Mesendoderm (in vitro differentiated cells): ENCODE measurements around the gene TEX264.

ENCODE experiments used
- DNase-seq: peaks from one replicate; pipeline ENCODE4 v3.0.0; 2013
- H2AK5ac ChIP-seq: 2 replicates; pipeline ENCODE4 v1.6.1; 2013; ENCODE audit warnings: low read length, inconsistent platforms
- H2BK120ac ChIP-seq: 2 replicates; pipeline ENCODE4 v1.6.1; 2013; ENCODE audit warnings: low read depth, mild to moderate bottlenecking, low read length, moderate library complexity, mixed read lengths
- H2BK15ac ChIP-seq: replicated peaks from 2 replicates; pipeline ENCODE4 v1.6.1; 2013; ENCODE audit warnings: low read depth, mild to moderate bottlenecking, moderate library complexity
- H2BK5ac ChIP-seq: 2 replicates; pipeline ENCODE4 v1.6.1; 2013; ENCODE audit warnings: low read length, inconsistent platforms
- H3K18ac ChIP-seq: 2 replicates; pipeline ENCODE4 v1.6.1; 2013; ENCODE audit warnings: mild to moderate bottlenecking, low read length, mixed read lengths
- H3K23ac ChIP-seq: one replicate; pipeline ENCODE4 v1.6.1; 2013; ENCODE audit warnings: low read length
- H3K27ac ChIP-seq: 2 replicates; pipeline ENCODE4 v1.5.1; 2013; ENCODE audit warnings: low read depth, mild to moderate bottlenecking, inconsistent platforms, low read length, moderate library complexity
- H3K27me3 ChIP-seq: 2 replicates; pipeline ENCODE4 v1.6.1; 2013; ENCODE audit warnings: low read length, control low read depth, mild to moderate bottlenecking, inconsistent platforms; ENCODE audit not compliant: insufficient read depth, poor library complexity
- H3K36me3 ChIP-seq: 2 replicates; pipeline ENCODE4 v1.6.1; 2013; ENCODE audit warnings: low read length, inconsistent platforms; ENCODE audit not compliant: control insufficient read depth, insufficient read depth
- H3K4ac ChIP-seq: one replicate; pipeline ENCODE4 v1.6.1; 2013; ENCODE audit warnings: low read depth, mild to moderate bottlenecking, low read length, moderate library complexity
- H3K4me1 ChIP-seq: 2 replicates; pipeline ENCODE4 v1.6.1; 2013; ENCODE audit warnings: low read depth, low read length, inconsistent platforms; ENCODE audit not compliant: control insufficient read depth
- H3K4me2 ChIP-seq: 2 replicates; pipeline ENCODE4 v1.6.1; 2013; ENCODE audit warnings: low read length
- H3K4me3 ChIP-seq: 2 replicates; pipeline ENCODE4 v1.5.1; 2013; ENCODE audit warnings: mild to moderate bottlenecking, low read length
- H3K56ac ChIP-seq: one replicate; pipeline ENCODE4 v1.6.1; 2013; ENCODE audit warnings: low read length
- H3K79me1 ChIP-seq: 2 replicates; pipeline ENCODE4 v1.6.1; 2013; ENCODE audit warnings: low read length, inconsistent platforms
- H3K79me2 ChIP-seq: 2 replicates; pipeline ENCODE4 v1.6.1; 2013; ENCODE audit warnings: mild to moderate bottlenecking, low read length; ENCODE audit not compliant: control insufficient read depth, insufficient read depth
- H3K9ac ChIP-seq: 2 replicates; pipeline ENCODE4 v1.6.1; 2013; ENCODE audit warnings: low read length, inconsistent platforms
- H4K5ac ChIP-seq: one replicate; pipeline ENCODE4 v1.6.1; 2013; ENCODE audit warnings: low read length
- H4K8ac ChIP-seq: one replicate; pipeline ENCODE4 v1.6.1; 2013; ENCODE audit warnings: low read depth, mild to moderate bottlenecking, control low read depth, low read length, moderate library complexity
- WGBS: extraction: QIAGEN DNeasy Blood & Tissue Kit; methylation state at CpG from one replicate; pipeline ENCODE4 v1.1.7; 2013; ENCODE audit warnings: low lambda C conversion rate, missing lambda C conversion rate; ENCODE audit not compliant: insufficient coverage; ENCODE audit errors: extremely low coverage; 5-methylcytosine and 5-hydroxymethylcytosine counted together

Gene TEX264

GRCh38 chr3:51659942-51660341 is 11.1 kb upstream of the TEX264 start:
- no peak overlapping the region for H3K4me2 ChIP-seq
- no peak overlapping the region for H4K5ac ChIP-seq
- H3K4me3 ChIP-seq, result no peak overlapping the region
- H3K36me3 ChIP-seq, result peaks cover 6% of the 10 kb centered on the region
- no peak for DNase-seq
- no peak overlapping the region for H3K56ac ChIP-seq
- no peak overlapping the region for H2BK15ac ChIP-seq
- no peaks in the 10 kb centered on the region for H3K79me1 ChIP-seq
- H3K79me2 ChIP-seq, result no peaks in the 10 kb centered on the region
- H3K18ac ChIP-seq, result no peak overlapping the region
- H4K8ac ChIP-seq, result no peak overlapping the region
- no peak overlapping the region for H2BK120ac ChIP-seq
- no peaks in the 10 kb centered on the region for H3K4me1 ChIP-seq
- no peak overlapping the region for H3K27ac ChIP-seq
- H2BK5ac ChIP-seq, result no peak overlapping the region
- H3K23ac ChIP-seq, result no peak overlapping the region
- H3K27me3 ChIP-seq, result no peaks in the 10 kb centered on the region
- no peak overlapping the region for H3K4ac ChIP-seq
- no peak overlapping the region for H3K9ac ChIP-seq
- WGBS, result no CpG with 5 or more reads among the region's 9 CpGs
- no peak overlapping the region for H2AK5ac ChIP-seq

DNA sequence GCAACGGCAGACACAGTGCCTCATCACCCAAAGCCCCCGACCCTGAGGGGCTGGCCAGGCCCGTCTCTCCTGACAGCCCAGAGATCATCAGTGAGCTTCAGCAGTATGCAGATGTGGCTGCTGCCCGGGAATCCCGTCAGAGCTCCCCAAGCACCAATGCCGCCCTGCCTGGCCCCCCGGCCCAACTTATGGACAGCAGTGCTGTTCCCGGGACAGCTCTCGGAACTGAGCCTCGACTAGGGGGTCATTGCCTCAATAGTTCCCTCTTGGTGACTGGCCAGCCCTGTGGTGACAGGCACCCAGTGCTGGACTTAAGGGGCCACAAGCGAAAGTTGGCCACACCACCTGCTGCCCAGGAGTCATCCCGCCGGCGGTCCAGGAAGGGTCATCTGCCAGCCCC is 8.6 kb upstream of the TEX264 start:
- H3K79me1 ChIP-seq, result no peaks in the 10 kb centered on the region
- no peak overlapping the region for H2BK15ac ChIP-seq
- WGBS, result no CpG with 5 or more reads among the region's 14 CpGs
- H3K56ac ChIP-seq, result no peak overlapping the region
- H3K4me3 ChIP-seq, result no peak overlapping the region
- H3K23ac ChIP-seq, result no peak overlapping the region
- no peaks in the 10 kb centered on the region for H3K79me2 ChIP-seq
- H2BK120ac ChIP-seq, result no peak overlapping the region
- no peaks in the 10 kb centered on the region for H3K4me1 ChIP-seq
- no peak overlapping the region for H3K27ac ChIP-seq
- no peak overlapping the region for H4K8ac ChIP-seq
- H3K36me3 ChIP-seq, result peaks cover 5% of the 10 kb centered on the region
- no peak overlapping the region for H3K4ac ChIP-seq
- H3K27me3 ChIP-seq, result no peaks in the 10 kb centered on the region
- H3K4me2 ChIP-seq, result no peak overlapping the region
- H2BK5ac ChIP-seq, result no peak overlapping the region
- H4K5ac ChIP-seq, result no peak overlapping the region
- no peak overlapping the region for H2AK5ac ChIP-seq
- H3K9ac ChIP-seq, result no peak overlapping the region
- no peak for DNase-seq
- H3K18ac ChIP-seq, result no peak overlapping the region

GRCh38 chr3:51668756-51669155 is 2.3 kb upstream of the TEX264 start:
- Histone ChIP-seq H3K4ac (no peak overlapping the region), H3K36me3 (peaks cover 1% of the 10 kb centered on the region), H3K4me1 (peaks cover 3% of the 10 kb centered on the region), H3K23ac (peak overlapping the region; percentile 29), H3K56ac (peak overlapping the region; percentile 17), H3K27ac (no peak overlapping the region), H3K79me1 (no peaks in the 10 kb centered on the region), H4K8ac (no peak overlapping the region), H2BK5ac (no peak overlapping the region), H2BK120ac (no peak overlapping the region), H4K5ac (no peak overlapping the region), H3K4me3 (no peak overlapping the region), H3K79me2 (no peaks in the 10 kb centered on the region), H3K4me2 (no peak overlapping the region), H3K9ac (peak overlapping the region; percentile 9), H2BK15ac (no peak overlapping the region), H3K18ac (no peak overlapping the region), H2AK5ac (no peak overlapping the region), H3K27me3 (no peaks in the 10 kb centered on the region)
- peak; percentile 39 for DNase-seq
- no CpG with 5 or more reads among the region's 1 CpG for WGBS

DNA sequence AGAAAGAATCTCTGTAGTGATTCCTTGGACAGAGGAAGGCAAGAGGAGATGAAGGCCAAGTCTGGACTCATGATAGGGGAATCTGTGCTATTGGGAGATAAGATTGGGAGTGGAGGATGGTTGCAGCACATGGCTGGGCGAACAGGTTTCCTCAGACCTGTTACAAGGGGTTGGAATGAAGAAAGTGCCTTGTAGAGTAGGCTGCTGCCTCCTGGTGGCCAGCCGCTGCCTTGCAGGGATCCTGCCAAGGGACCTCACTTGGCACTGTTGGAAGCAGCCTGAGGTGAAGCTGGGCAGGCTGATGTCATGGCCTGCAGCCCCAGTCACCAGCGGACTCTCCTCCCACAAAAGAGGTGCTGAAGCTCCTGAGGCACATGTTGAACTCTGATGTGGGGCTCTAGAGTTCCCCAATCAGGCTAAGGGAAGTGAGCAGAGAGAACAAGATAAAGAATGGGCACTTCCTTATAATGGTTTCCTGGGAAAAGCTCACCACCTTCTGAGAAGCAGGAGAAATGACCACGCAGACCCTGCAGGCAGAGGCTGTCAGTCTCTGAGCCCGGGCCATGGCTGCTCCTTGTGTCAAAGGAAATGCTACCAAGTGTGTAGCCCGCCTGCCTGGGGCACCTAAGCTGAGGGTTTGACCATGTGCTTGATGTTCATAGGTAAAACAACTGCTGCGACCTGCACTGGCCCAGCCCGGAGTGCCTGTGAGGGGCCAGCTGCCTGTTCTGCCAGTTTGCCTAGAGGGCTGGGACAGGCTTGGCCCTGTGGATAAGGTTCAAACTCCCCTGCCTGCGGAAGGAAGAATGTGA is 1.6 kb upstream of the TEX264 start:
- Histone ChIP-seq H3K23ac (no peak overlapping the region), H3K79me2 (no peaks in the 10 kb centered on the region), H4K5ac (no peak overlapping the region), H2BK5ac (no peak overlapping the region), H3K4ac (no peak overlapping the region), H4K8ac (no peak overlapping the region), H3K18ac (no peak overlapping the region), H3K4me2 (no peak overlapping the region), H3K79me1 (no peaks in the 10 kb centered on the region), H2BK120ac (no peak overlapping the region), H3K56ac (peak overlapping the region; percentile 20), H3K9ac (no peak overlapping the region), H3K36me3 (no peaks in the 10 kb centered on the region), H3K4me1 (peaks cover 3% of the 10 kb centered on the region), H2BK15ac (no peak overlapping the region), H2AK5ac (no peak overlapping the region), H3K27ac (no peak overlapping the region), H3K27me3 (no peaks in the 10 kb centered on the region), H3K4me3 (no peak overlapping the region)
- WGBS, result no CpG with 5 or more reads among the region's 9 CpGs
- peak; percentile 96 for DNase-seq

DNA sequence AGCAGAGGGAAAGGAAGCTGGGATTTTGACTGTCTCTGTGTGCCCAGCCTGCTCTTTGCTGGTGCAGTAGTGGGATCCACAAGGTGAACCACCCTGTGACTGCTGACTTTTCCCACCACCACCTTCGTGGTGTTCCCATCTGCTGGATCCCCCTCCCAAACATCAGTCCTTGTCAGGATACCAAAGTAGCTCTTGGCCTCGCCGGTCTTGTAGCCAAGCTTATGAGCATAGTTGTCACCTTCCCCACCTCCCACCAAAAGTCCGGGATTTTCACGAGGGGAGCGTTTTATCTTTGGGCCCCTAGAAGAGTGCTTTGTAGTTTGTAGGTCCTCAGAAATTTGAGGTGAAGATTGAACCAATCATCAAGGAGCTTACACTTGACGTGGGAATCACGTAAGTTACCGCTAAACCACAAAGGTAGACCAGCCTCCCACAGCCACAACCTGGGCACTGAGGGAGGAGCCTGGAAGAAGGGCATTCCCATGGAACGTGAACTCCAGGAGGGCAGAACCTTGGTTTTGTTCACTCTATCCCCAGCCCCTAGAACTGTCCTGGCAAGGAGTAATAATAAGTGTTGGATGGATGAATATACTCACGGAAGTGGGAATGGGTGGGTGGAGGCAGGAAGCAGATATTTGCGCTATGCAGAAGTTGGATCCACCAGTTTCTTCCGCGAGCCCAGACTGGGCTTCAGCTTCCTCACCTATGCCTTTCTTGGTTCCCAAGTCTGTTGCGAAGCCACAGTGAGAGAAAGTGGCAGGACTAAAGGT is 814 bp upstream of the TEX264 start:
- Histone ChIP-seq H3K23ac (no peak overlapping the region), H3K79me2 (no peaks in the 10 kb centered on the region), H3K27ac (no peak overlapping the region), H3K9ac (peak overlapping the region; percentile 92), H3K79me1 (no peaks in the 10 kb centered on the region), H2AK5ac (no peak overlapping the region), H4K8ac (no peak overlapping the region), H2BK120ac (no peak overlapping the region), H3K27me3 (no peaks in the 10 kb centered on the region), H3K36me3 (no peaks in the 10 kb centered on the region), H3K4ac (no peak overlapping the region), H3K4me3 (no peak overlapping the region), H2BK5ac (no peak overlapping the region), H3K56ac (no peak overlapping the region), H3K4me2 (peak overlapping the region; percentile 94), H3K18ac (no peak overlapping the region), H3K4me1 (peaks cover 3% of the 10 kb centered on the region), H2BK15ac (no peak overlapping the region), H4K5ac (no peak overlapping the region)
- WGBS, result no CpG with 5 or more reads among the region's 15 CpGs
- DNase-seq, result no peak
